KMS-11 (cell line): ENCODE measurements around the gene NEUROD4.
"Not testable (repeated sequence)": the region's sequence is repeated elsewhere in the genome, so short reads cannot be mapped to it uniquely, and the experiment has no call there.

ENCODE experiments used
- H2AFZ ChIP-seq: fragments of 200-600 bp; sonication (generic); 2 replicates; pipeline ENCODE4 v1.6.1; 2016; ENCODE audit warnings: antibody characterized with exemption, mixed run types, low read depth
- H3K27ac ChIP-seq: fragments of 200-600 bp; sonication (generic); 2 replicates; pipeline ENCODE4 v1.6.1; 2016; ENCODE audit warnings: mild to moderate bottlenecking, mixed run types
- H3K27me3 ChIP-seq: fragments of 200-600 bp; sonication (generic); 2 replicates; pipeline ENCODE4 v1.6.1; 2017; ENCODE audit warnings: mild to moderate bottlenecking, low read depth, mixed run types, moderate library complexity; ENCODE audit not compliant: insufficient read depth
- H3K36me3 ChIP-seq: fragments of 200-600 bp; sonication (generic); 2 replicates; pipeline ENCODE4 v1.6.1; 2017; ENCODE audit warnings: mild to moderate bottlenecking, mixed run types; ENCODE audit not compliant: insufficient read depth
- H3K4me1 ChIP-seq: fragments of 200-600 bp; sonication (generic); 2 replicates; pipeline ENCODE4 v1.6.1; 2016; ENCODE audit warnings: mild to moderate bottlenecking, low read depth, mixed run types; ENCODE audit not compliant: poor library complexity, severe bottlenecking
- H3K4me2 ChIP-seq: fragments of 200-600 bp; sonication (generic); 2 replicates; pipeline ENCODE4 v1.7.0; 2016; ENCODE audit warnings: mild to moderate bottlenecking, mixed run types
- H3K4me3 ChIP-seq: fragments of 200-600 bp; sonication (generic); IDR thresholded peaks from 2 replicates; pipeline ENCODE4 v1.6.1; 2017; ENCODE audit warnings: low read depth, low read length, mixed read lengths; ENCODE audit not compliant: insufficient read depth
- H3K79me2 ChIP-seq: fragments of 200-600 bp; sonication (generic); 2 replicates; pipeline ENCODE4 v1.6.1; 2016; ENCODE audit warnings: low read depth, mixed run types; ENCODE audit not compliant: insufficient read depth
- H3K9ac ChIP-seq: fragments of 200-600 bp; sonication (generic); 2 replicates; pipeline ENCODE4 v1.6.1; 2016; ENCODE audit warnings: mild to moderate bottlenecking, mixed run types
- H4K20me1 ChIP-seq: fragments of 200-600 bp; sonication (generic); 2 replicates; pipeline ENCODE4 v1.6.1; 2016; ENCODE audit warnings: mild to moderate bottlenecking, mixed run types; ENCODE audit not compliant: insufficient read depth
- CTCF ChIP-seq: fragments of 200-600 bp; sonication (generic); conservative IDR thresholded peaks from 2 replicates; pipeline ENCODE4 v1.6.1; 2017; ENCODE audit warnings: low read depth, mild to moderate bottlenecking, antibody characterized with exemption, low read length, moderate library complexity, mixed read lengths

Gene NEUROD4

GRCh38 chr12:54981796-54982195 is 38.0 kb upstream of the NEUROD4 start:
- Histone ChIP-seq H3K4me3 (no peak overlapping the region), H3K4me1 (no peaks in the 10 kb centered on the region), H3K27me3 (no peaks in the 10 kb centered on the region), H3K4me2 (no peak overlapping the region), H2AFZ (no peak overlapping the region), H3K79me2 (no peaks in the 10 kb centered on the region), H3K9ac (no peak overlapping the region), H3K27ac (no peak overlapping the region), H4K20me1 (no peaks in the 10 kb centered on the region), H3K36me3 (no peaks in the 10 kb centered on the region)
- no peak for TF ChIP-seq CTCF

- Histone ChIP-seq H4K20me1 (no peaks in the 10 kb centered on the region), H3K4me2 (no peak overlapping the region), H3K4me3 (no peak overlapping the region), H3K27ac (no peak overlapping the region), H2AFZ (no peak overlapping the region), H3K36me3 (no peaks in the 10 kb centered on the region), H3K4me1 (peaks cover 7% of the 10 kb centered on the region), H3K27me3 (no peaks in the 10 kb centered on the region), H3K79me2 (no peaks in the 10 kb centered on the region), H3K9ac (no peak overlapping the region)
- TF ChIP-seq CTCF: no peak
These were observed 36.2 kb upstream of the NEUROD4 start for GRCh38 chr12:54983536-54984101.

- no peaks in the 10 kb centered on the region for H4K20me1 ChIP-seq
- no peak within 1 kb of the TSS; the same call in 1 of the 2 replicates for H3K9ac ChIP-seq
- no peak within 1 kb of the TSS for H3K4me2 ChIP-seq
- no peak within 1 kb of the TSS for H2AFZ ChIP-seq
- H3K79me2 ChIP-seq: no peaks in the 10 kb centered on the region
- H3K27me3 ChIP-seq: no peaks in the 10 kb centered on the region
- no peak within 1 kb of the TSS for H3K27ac ChIP-seq
- no peak for TF ChIP-seq CTCF
- peaks cover 12% of the 10 kb centered on the region for H3K4me1 ChIP-seq
- no peak within 1 kb of the TSS for H3K4me3 ChIP-seq
- H3K36me3 ChIP-seq: no peaks in the 10 kb centered on the region
These were observed 35.0 kb upstream of the NEUROD4 start, which contains the start of gene TESPA1 for GRCh38 chr12:54984658-54985376. TSS of gene TESPA1 (minus strand) at chr12:54984762. CDS start at chr12:54974562, 10,200 bp downstream.

- H2AFZ ChIP-seq, H3K27me3 ChIP-seq, H3K36me3 ChIP-seq, H3K4me3 ChIP-seq, H3K27ac ChIP-seq, H3K4me2 ChIP-seq, H4K20me1 ChIP-seq, H3K79me2 ChIP-seq, H3K9ac ChIP-seq: not testable (repeated sequence)
- peaks cover 12% of the 10 kb centered on the region for H3K4me1 ChIP-seq
These were observed 33.0 kb upstream of the NEUROD4 start for GRCh38 chr12:54986773-54987172.
